GM23338 (cell line): ENCODE results near the gene MALRD1. TPM values are rescaled to one million over a fixed set of nuclear protein-coding genes. Genes with fewer than 3 reads are reported as not detected.

Experiments
- ATAC-seq: fragments of 200-7000 bp; cut with Tn5 transposase; 3 replicates; pipeline ENCODE4 v1.9.1; 2020
- DNase-seq: peaks from one replicate; pipeline ENCODE4 v3.0.0-alpha.2; 2015; ENCODE audit warnings: low spot score
- H2AFZ ChIP-seq: fragments of 200-600 bp; sonication (generic); 2 replicates; pipeline ENCODE4 v1.8.0; 2016; ENCODE audit warnings: antibody characterized with exemption, mild to moderate bottlenecking, moderate library complexity
- H3F3A ChIP-seq: fragments of 200-600 bp; sonication (generic); replicated peaks from 2 replicates; pipeline ENCODE4 v1.8.0; 2017; ENCODE audit warnings: antibody characterized with exemption, mixed run types, low read depth
- H3K27ac ChIP-seq: fragments of 200-600 bp; sonication (generic); 2 replicates; pipeline ENCODE4 v1.6.1; 2016; ENCODE audit warnings: low read depth
- H3K27me3 ChIP-seq: fragments of 200-600 bp; sonication (generic); 2 replicates; pipeline ENCODE4 v1.8.0; 2016; ENCODE audit warnings: mild to moderate bottlenecking, mixed run types, moderate library complexity; ENCODE audit not compliant: insufficient read depth
- H3K36me3 ChIP-seq: fragments of 200-600 bp; sonication (generic); 2 replicates; pipeline ENCODE4 v1.8.0; 2016; ENCODE audit warnings: mild to moderate bottlenecking; ENCODE audit not compliant: insufficient read depth
- H3K4me1 ChIP-seq: fragments of 200-600 bp; sonication (generic); 2 replicates; pipeline ENCODE4 v1.8.0; 2016; ENCODE audit warnings: mild to moderate bottlenecking, moderate library complexity; ENCODE audit not compliant: insufficient read depth
- H3K4me2 ChIP-seq: fragments of 200-600 bp; sonication (generic); 2 replicates; pipeline ENCODE4 v1.7.1; 2017; ENCODE audit warnings: mixed run types
- H3K4me3 ChIP-seq: fragments of 200-600 bp; sonication (generic); 2 replicates; pipeline ENCODE4 v1.6.1; 2016; ENCODE audit warnings: mixed run types
- H3K79me2 ChIP-seq: fragments of 200-600 bp; sonication (generic); replicated peaks from 2 replicates; pipeline ENCODE4 v1.8.0; 2017; ENCODE audit warnings: mild to moderate bottlenecking; ENCODE audit not compliant: insufficient read depth
- H3K9me2 ChIP-seq: fragments of 200-600 bp; sonication (generic); 2 replicates; pipeline ENCODE4 v1.8.0; 2017; ENCODE audit not compliant: insufficient read depth
- H4K20me1 ChIP-seq: fragments of 200-600 bp; sonication (generic); replicated peaks from 2 replicates; pipeline ENCODE4 v1.8.0; 2017; ENCODE audit warnings: mild to moderate bottlenecking; ENCODE audit not compliant: insufficient read depth
- H3K27ac Mint-ChIP-seq: 2 replicates; pipeline ENCODE4 v1.8.0; 2020; ENCODE audit warnings: inconsistent platforms, mild to moderate bottlenecking, moderate library complexity, mixed read lengths
- H3K27me3 Mint-ChIP-seq: 3 replicates; pipeline ENCODE4 v1.8.0; 2022; ENCODE audit warnings: low read depth, mild to moderate bottlenecking, moderate library complexity, mixed read lengths, inconsistent platforms; ENCODE audit not compliant: insufficient read depth, poor library complexity
- H3K36me3 Mint-ChIP-seq: 3 replicates; pipeline ENCODE4 v1.8.0; 2021; ENCODE audit warnings: low read depth, mild to moderate bottlenecking, inconsistent platforms, moderate library complexity, mixed read lengths
- H3K4me1 Mint-ChIP-seq: 3 replicates; pipeline ENCODE4 v1.8.0; 2020; ENCODE audit warnings: mild to moderate bottlenecking, inconsistent platforms, mixed read lengths
- H3K4me3 Mint-ChIP-seq: 3 replicates; pipeline ENCODE4 v1.8.0; 2021; ENCODE audit warnings: moderate library complexity, mild to moderate bottlenecking, inconsistent platforms, mixed read lengths
- H3K9me3 Mint-ChIP-seq: 3 replicates; pipeline ENCODE4 v1.8.0; 2020; ENCODE audit warnings: moderate library complexity, mild to moderate bottlenecking, inconsistent platforms, mixed read lengths
- CREB1 ChIP-seq: fragments of 250-450 bp; sonication (Bioruptor Pico); IDR thresholded peaks from 2 replicates; pipeline ENCODE4 v1.5.0; 2020; ENCODE audit warnings: low read depth, mild to moderate bottlenecking, moderate library complexity
- ETS1 ChIP-seq: IDR thresholded peaks from 2 replicates; pipeline ENCODE4 v1.6.1; 2016; ENCODE audit warnings: antibody characterized with exemption
- EZH2 ChIP-seq: fragments of 200-600 bp; sonication (generic); IDR thresholded peaks from one replicate; pipeline ENCODE4 v1.8.0; 2017; ENCODE audit warnings: antibody characterized with exemption, mild to moderate bottlenecking, low read depth; ENCODE audit not compliant: unreplicated experiment
- JUNB ChIP-seq: IDR thresholded peaks from one replicate; pipeline ENCODE4 v1.6.1; 2016; ENCODE audit warnings: antibody characterized with exemption; ENCODE audit not compliant: unreplicated experiment
- NANOG ChIP-seq: IDR thresholded peaks from 2 replicates; pipeline ENCODE4 v1.6.1; 2016; ENCODE audit warnings: antibody characterized with exemption, borderline replicate concordance
- POLR2AphosphoS5 ChIP-seq: IDR thresholded peaks from 2 replicates; pipeline ENCODE4 v1.6.1; 2016; ENCODE audit warnings: antibody characterized with exemption, low read depth
- REST ChIP-seq: IDR thresholded peaks from one replicate; pipeline ENCODE4 v1.6.1; 2018; ENCODE audit warnings: antibody characterized with exemption; ENCODE audit not compliant: unreplicated experiment
- STAT1 ChIP-seq: IDR thresholded peaks from one replicate; pipeline ENCODE4 v1.6.1; 2016; ENCODE audit warnings: antibody characterized with exemption; ENCODE audit not compliant: unreplicated experiment
- ZNF114 ChIP-seq: fragments of 250-450 bp; sonication (Bioruptor Pico); IDR thresholded peaks from 2 replicates; pipeline ENCODE4 v1.5.0; 2020; ENCODE audit warnings: mild to moderate bottlenecking, moderate library complexity
- ZNF331 ChIP-seq: fragments of 250-450 bp; sonication (Bioruptor Pico); IDR thresholded peaks from 2 replicates; pipeline ENCODE4 v1.5.0; 2020; ENCODE audit warnings: low read depth, mild to moderate bottlenecking, moderate library complexity
- ZNF462 ChIP-seq: fragments of 250-450 bp; sonication (Bioruptor Pico); IDR thresholded peaks from 2 replicates; pipeline ENCODE4 v1.5.0; 2020; ENCODE audit warnings: mild to moderate bottlenecking, moderate library complexity
- polyA plus RNA-seq: library from polyadenylated mRNA; unstranded; fragments of >200 nt; fragmentation: Nextera tagmentation; extraction: Ambion mirVana; gene quantifications from 2 replicates; pipeline ENCODE4 v1.2.1, GENCODE V29; 2016
- total RNA-seq: library from RNA; depleted of rRNA; stranded (reverse); fragments of >200 nt; shearing (Covaris generic); gene quantifications from 2 replicates; pipeline ENCODE4 v1.2.3, GENCODE V29; 2014

The MALRD1 gene
- total and polyA plus RNA-seq, 2 experiments from 2014 or later, result 0.42 to 1.9 TPM

- Histone ChIP-seq H3K79me2 (no peaks in the 10 kb centered on the region), H3K27me3 (no peaks in the 10 kb centered on the region), H3K9me2 (no peaks in the 10 kb centered on the region), H4K20me1 (no peaks in the 10 kb centered on the region), H3K36me3 (no peaks in the 10 kb centered on the region), H3F3A (no peaks in the 10 kb centered on the region), H3K4me3 (no peak overlapping the region), H3K4me1 (no peaks in the 10 kb centered on the region), H3K27ac (no peak overlapping the region), H3K4me2 (no peak overlapping the region), H2AFZ (no peak overlapping the region)
- Mint-ChIP-seq H3K27me3 (no peaks in the 10 kb centered on the region), H3K36me3 (no peaks in the 10 kb centered on the region), H3K4me1 (no peaks in the 10 kb centered on the region), H3K9me3 (no peaks in the 10 kb centered on the region), H3K27ac (no peak overlapping the region), H3K4me3 (no peak overlapping the region)
- ATAC-seq (no peak), DNase-seq (no peak)
- TF ChIP-seq NANOG (no peak), JUNB (no peak), ETS1 (no peak), ZNF114 (no peak), POLR2AphosphoS5 (no peak), CREB1 (CRISPR knock-in tag) (no peak), STAT1 (no peak)
These were observed 201.9 kb downstream of the MALRD1 start for GRCh38 chr10:19250546-19250945.

GRCh38 chr10:19252531-19252930 is 203.9 kb downstream of the MALRD1 start:
- TF ChIP-seq POLR2AphosphoS5 (no peak), ZNF114 (no peak), NANOG (no peak), REST (no peak), EZH2 (no peak), ZNF462 (CRISPR knock-in tag) (no peak), ZNF331 (no peak), JUNB (no peak)
- no peaks in the 10 kb centered on the region for H3K4me1 Mint-ChIP-seq
- H3K36me3 Mint-ChIP-seq, result no peaks in the 10 kb centered on the region
- Histone ChIP-seq H2AFZ (no peak overlapping the region), H3K4me1 (no peaks in the 10 kb centered on the region), H3F3A (no peaks in the 10 kb centered on the region), H3K4me2 (no peak overlapping the region), H4K20me1 (no peaks in the 10 kb centered on the region), H3K27ac (no peak overlapping the region), H3K79me2 (no peaks in the 10 kb centered on the region), H3K9me2 (no peaks in the 10 kb centered on the region), H3K36me3 (no peaks in the 10 kb centered on the region), H3K27me3 (no peaks in the 10 kb centered on the region), H3K4me3 (no peak overlapping the region)
- no peaks in the 10 kb centered on the region for H3K27me3 Mint-ChIP-seq
- ATAC-seq, result no peak
- DNase-seq, result no peak
- no peak overlapping the region for H3K4me3 Mint-ChIP-seq
- no peak overlapping the region for H3K27ac Mint-ChIP-seq
- no peaks in the 10 kb centered on the region for H3K9me3 Mint-ChIP-seq
